ENCODE data around the gene MAP2K3.
A peak's percentile ranks its signal among the peaks of the same experiment; 100 is the strongest.

MAP2K3 gene

GRCh38 chr17:21253646-21254441, 30.7 kb upstream of the MAP2K3 start:
- TF ChIP-seq, protein P1, sequence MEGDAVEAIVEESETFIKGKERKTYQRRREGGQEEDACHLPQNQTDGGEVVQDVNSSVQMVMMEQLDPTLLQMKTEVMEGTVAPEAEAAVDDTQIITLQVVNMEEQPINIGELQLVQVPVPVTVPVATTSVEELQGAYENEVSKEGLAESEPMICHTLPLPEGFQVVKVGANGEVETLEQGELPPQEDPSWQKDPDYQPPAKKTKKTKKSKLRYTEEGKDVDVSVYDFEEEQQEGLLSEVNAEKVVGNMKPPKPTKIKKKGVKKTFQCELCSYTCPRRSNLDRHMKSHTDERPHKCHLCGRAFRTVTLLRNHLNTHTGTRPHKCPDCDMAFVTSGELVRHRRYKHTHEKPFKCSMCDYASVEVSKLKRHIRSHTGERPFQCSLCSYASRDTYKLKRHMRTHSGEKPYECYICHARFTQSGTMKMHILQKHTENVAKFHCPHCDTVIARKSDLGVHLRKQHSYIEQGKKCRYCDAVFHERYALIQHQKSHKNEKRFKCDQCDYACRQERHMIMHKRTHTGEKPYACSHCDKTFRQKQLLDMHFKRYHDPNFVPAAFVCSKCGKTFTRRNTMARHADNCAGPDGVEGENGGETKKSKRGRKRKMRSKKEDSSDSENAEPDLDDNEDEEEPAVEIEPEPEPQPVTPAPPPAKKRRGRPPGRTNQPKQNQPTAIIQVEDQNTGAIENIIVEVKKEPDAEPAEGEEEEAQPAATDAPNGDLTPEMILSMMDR (IDR thresholded peaks at IDR 0.05; ENCODE audit: control insufficient read depth, extremely low read depth, insufficient read depth): no peak
- no peak for DNase-seq (ENCODE audit: low read depth)
- H3K4me3 ChIP-seq (ENCODE audit: low read depth, low read length): peak overlapping the region; percentile 57

- no peak for DNase-seq (ENCODE audit: low read depth)
- TF ChIP-seq, protein P1 (IDR thresholded peaks at IDR 0.05; ENCODE audit: control insufficient read depth, extremely low read depth, insufficient read depth): no peak
- no peak overlapping the region for H3K4me3 ChIP-seq (ENCODE audit: low read depth, low read length)
Observed at GRCh38 chr17:21258593-21258992, 25.9 kb upstream of the MAP2K3 start.

DNA sequence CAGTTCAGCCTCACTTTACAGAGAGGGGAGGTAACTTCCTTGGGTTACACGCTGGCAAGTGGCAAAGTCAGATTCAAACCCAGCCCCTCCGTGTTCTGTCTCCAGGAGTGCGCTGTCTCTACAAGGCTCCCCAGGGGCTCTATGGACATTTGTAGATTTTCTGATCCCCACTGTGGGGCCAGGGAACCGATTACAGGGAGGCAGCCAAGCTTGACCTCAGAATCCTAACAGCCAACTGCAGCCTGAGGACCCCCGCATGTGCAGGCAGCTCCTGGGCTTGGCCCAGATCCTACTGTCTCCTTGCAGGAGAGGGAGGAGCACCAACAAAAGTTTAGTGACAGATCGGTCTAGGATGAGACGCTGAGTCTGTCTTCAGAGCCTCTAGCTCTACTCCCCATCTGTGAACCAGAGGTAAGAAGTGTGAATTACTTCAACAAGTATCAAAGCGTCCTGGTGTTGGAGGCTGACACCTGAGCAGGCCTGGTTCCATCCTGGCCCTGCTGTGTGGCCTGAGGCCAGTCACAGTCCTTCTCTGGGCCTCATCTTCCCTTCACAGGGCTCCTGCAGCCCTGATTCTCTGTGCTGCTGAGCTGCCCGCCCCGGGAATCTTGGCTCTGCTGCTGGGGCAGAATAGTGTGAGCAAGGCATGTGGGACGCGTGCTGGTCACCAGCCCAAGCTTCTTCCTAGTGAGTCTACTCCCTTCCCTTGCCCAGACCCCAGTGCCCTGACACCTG, 22.1 kb upstream of the MAP2K3 start:
- TF ChIP-seq, protein P1 (IDR thresholded peaks at IDR 0.05; ENCODE audit: control insufficient read depth, extremely low read depth, insufficient read depth): no peak
- no peak overlapping the region for H3K4me3 ChIP-seq (ENCODE audit: low read depth, low read length)
- DNase-seq (ENCODE audit: low read depth): no peak

DNA sequence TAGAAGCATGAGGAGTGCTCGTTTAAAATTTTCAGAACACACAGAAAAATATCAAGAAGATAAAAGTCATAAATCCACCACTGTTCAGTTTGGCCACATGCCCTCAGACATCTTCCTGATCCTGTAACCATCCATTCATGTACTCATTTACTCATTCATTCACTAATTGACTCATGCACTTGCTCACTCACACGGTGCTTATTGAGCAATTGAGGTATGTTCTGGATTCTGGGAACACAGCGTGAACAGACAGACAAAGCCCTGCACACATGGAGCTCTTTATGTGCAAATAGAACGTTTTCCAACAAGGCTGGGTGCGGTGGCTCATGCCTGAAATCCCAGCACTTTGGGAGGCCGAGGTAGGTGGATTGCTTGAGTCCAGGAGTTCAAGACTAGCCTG, 21.1 kb upstream of the MAP2K3 start:
- no peak for DNase-seq (ENCODE audit: low read depth)
- H3K4me3 ChIP-seq (ENCODE audit: low read depth, low read length): no peak overlapping the region
- TF ChIP-seq, protein P1 (IDR thresholded peaks at IDR 0.05; ENCODE audit: control insufficient read depth, extremely low read depth, insufficient read depth): no peak

- H3K4me3 ChIP-seq (ENCODE audit: low read depth, low read length): no peak overlapping the region
- no peak for DNase-seq (ENCODE audit: low read depth)
- TF ChIP-seq, protein P1 (IDR thresholded peaks at IDR 0.05; ENCODE audit: control insufficient read depth, extremely low read depth, insufficient read depth): no peak
Observed at GRCh38 chr17:21268596-21269188, 15.8 kb upstream of the MAP2K3 start.

- DNase-seq (ENCODE audit: low read depth): no peak
- TF ChIP-seq, protein P1 (IDR thresholded peaks at IDR 0.05; ENCODE audit: control insufficient read depth, extremely low read depth, insufficient read depth): no peak
- no peak overlapping the region for H3K4me3 ChIP-seq (ENCODE audit: low read depth, low read length)
Observed at GRCh38 chr17:21269394-21269793, 15.1 kb upstream of the MAP2K3 start.
